HepG2 (cell line): ENCODE data around the gene RARA. TPM values are rescaled to one million over a fixed set of nuclear protein-coding genes. Genes with fewer than 3 reads are reported as not detected.

ENCODE experiments used
- CEBPZ ChIP-seq: IDR thresholded peaks from 2 replicates; pipeline ENCODE4 v1.6.1; 2012; ENCODE audit warnings: low read length, improper control_type of control experiment
- DZIP1 ChIP-seq: sonication (generic); formaldehyde crosslinking; IDR thresholded peaks from 2 replicates; pipeline ENCODE4 v1.5.0; 2020; ENCODE audit warnings: mild to moderate bottlenecking, missing genetic modification reagents
- FOXM1 ChIP-seq: sonication (generic); formaldehyde crosslinking; IDR thresholded peaks from 2 replicates; pipeline ENCODE4 v1.5.0; 2020; ENCODE audit warnings: missing genetic modification reagents
- KAT7 ChIP-seq: IDR thresholded peaks from 2 replicates; pipeline ENCODE4 v1.6.1; 2018; ENCODE audit warnings: borderline replicate concordance, missing compliant biosample characterization
- KLF11 ChIP-seq: IDR thresholded peaks from 2 replicates; pipeline ENCODE4 v1.6.1; 2016; ENCODE audit warnings: missing compliant biosample characterization
- KLF13 ChIP-seq: sonication (generic); formaldehyde crosslinking; IDR thresholded peaks from 2 replicates; pipeline ENCODE4 v1.4.0; 2020; ENCODE audit warnings: mild to moderate bottlenecking, missing genetic modification reagents
- KLF15 ChIP-seq: sonication (generic); formaldehyde crosslinking; IDR thresholded peaks from 2 replicates; pipeline ENCODE4 v1.8.1; 2023; ENCODE audit warnings: borderline replicate concordance, mild to moderate bottlenecking, inconsistent platforms, missing genetic modification reagents, mixed read lengths
- MXD1 ChIP-seq: sonication (generic); formaldehyde crosslinking; IDR thresholded peaks from 2 replicates; pipeline ENCODE4 v1.4.0; 2020; ENCODE audit warnings: mild to moderate bottlenecking, missing genetic modification reagents
- PAX8 ChIP-seq: sonication (generic); formaldehyde crosslinking; IDR thresholded peaks from 2 replicates; pipeline ENCODE4 v1.8.0; 2022; ENCODE audit warnings: mild to moderate bottlenecking, missing genetic modification reagents, borderline replicate concordance
- PRDM15 ChIP-seq: sonication (generic); formaldehyde crosslinking; IDR thresholded peaks from 2 replicates; pipeline ENCODE4 v1.4.0; 2020; ENCODE audit warnings: missing genetic modification reagents
- RFX5 ChIP-seq: IDR thresholded peaks from 2 replicates; pipeline ENCODE4 v1.6.1; 2011; ENCODE audit warnings: low read depth, low read length, improper control_type of control experiment
- ZNF18 ChIP-seq: sonication (generic); formaldehyde crosslinking; IDR thresholded peaks from 2 replicates; pipeline ENCODE4 v1.8.0; 2022; ENCODE audit warnings: mild to moderate bottlenecking, missing genetic modification reagents; ENCODE audit not compliant: insufficient replicate concordance
- ZNF207 ChIP-seq: fragments of 450-650 bp; IDR thresholded peaks from 2 replicates; pipeline ENCODE4 v1.6.1; 2016; ENCODE audit warnings: antibody characterized with exemption, borderline replicate concordance
- ZNF382 ChIP-seq: sonication (generic); formaldehyde crosslinking; IDR thresholded peaks from 2 replicates; pipeline ENCODE4 v1.5.0; 2020; ENCODE audit warnings: missing genetic modification reagents, mild to moderate bottlenecking, borderline replicate concordance
- ZNF766 ChIP-seq: sonication (generic); formaldehyde crosslinking; IDR thresholded peaks from 2 replicates; pipeline ENCODE4 v1.5.0; 2020; ENCODE audit warnings: missing genetic modification reagents, borderline replicate concordance
- ZSCAN29 ChIP-seq: sonication (generic); formaldehyde crosslinking; conservative IDR thresholded peaks from 2 replicates; pipeline ENCODE4 v1.4.0; 2020; ENCODE audit warnings: mild to moderate bottlenecking, missing genetic modification reagents
- polyA plus RNA-seq, 8 experiments: library from polyadenylated mRNA; depleted of rRNA in 3 of 8; stranded (reverse) in 7 of 8; unstranded in 1 of 8; fragments of >200 nt; fragmentation: Illumina TruSeq in 4 of 8; extraction: Trizol in 4 of 8; gene quantifications; 2 replicates each; pipeline versions ENCODE4 v1.2.1 to v1.2.3, GENCODE V29; 2011 to 2016; ENCODE audit warnings: low read depth in 4 of 8, missing spikeins in 1 of 8, mixed read lengths in 1 of 8; ENCODE audit not compliant: insufficient read depth in 1 of 8
- total RNA-seq, 5 experiments: library from RNA; depleted of rRNA; stranded (reverse); fragments of >200 nt; fragmentation: Illumina TruSeq; extraction: Trizol; gene quantifications; 2 replicates each; pipeline ENCODE4 v1.2.3, GENCODE V29; 2016; ENCODE audit warnings: low read depth in 1 of 5

Gene RARA
- total and polyA plus RNA-seq, 2 of the 13 experiments (the other 11 are each of a cell fraction or from before 2014, with no cell fraction given), result 6.4 to 8.6 TPM

GRCh38 chr17:40363111-40363827, 54.3 kb downstream of the RARA start (continued):
- TF ChIP-seq PAX8, result 0 out of 2 replicates have a peak, but pooled peaks have one; percentile 25
- TF ChIP-seq ZSCAN29 (CRISPR knock-in tag), result 0 out of 2 replicates have a peak, but pooled peaks have one; percentile 3
- TF ChIP-seq DZIP1 (CRISPR knock-in tag), result no peak
- no peak for TF ChIP-seq ZNF207
- no peak for TF ChIP-seq ZNF382 (CRISPR knock-in tag)
- TF ChIP-seq KLF13, result no peak
- TF ChIP-seq PRDM15 (CRISPR knock-in tag), result 0 out of 2 replicates have a peak, but pooled peaks have one; percentile 13
- TF ChIP-seq KLF11 (CRISPR knock-in tag), result 0 out of 2 replicates have a peak, but pooled peaks have one; percentile 0
- no peak for TF ChIP-seq KLF15
- TF ChIP-seq MXD1 (CRISPR knock-in tag), result peak; percentile 57
- peak; percentile 72; the same call in 1 of the 2 replicates for TF ChIP-seq ZNF766 (CRISPR knock-in tag)
- TF ChIP-seq KAT7 (CRISPR knock-in tag), result no peak
- TF ChIP-seq RFX5, result no peak
- no peak for TF ChIP-seq FOXM1
- no peak for TF ChIP-seq ZNF18 (CRISPR knock-in tag)
- TF ChIP-seq CEBPZ, result no peak
